Common myeloid progenitor, CD34-positive (primary cell): ENCODE data around the gene SPAG6.
A peak's percentile ranks its signal among the peaks of the same experiment; 100 is the strongest.
"Not testable (repeated sequence)": the region's sequence is repeated elsewhere in the genome, so short reads cannot be mapped to it uniquely, and the experiment has no call there.

Experiments used
- CTCF ChIA-PET: fragments of 350-600 bp; sonication (Branson Sonifier 250); formaldehyde crosslinking; loops from one replicate; lab custom pipeline; 2021; ENCODE audit warnings: antibody characterized with exemption; lab: Charles Lee
- POLR2A ChIA-PET: fragments of 350-600 bp; sonication (Branson Sonifier 250); formaldehyde crosslinking; loops from one replicate; lab custom pipeline; 2021; ENCODE audit warnings: antibody characterized with exemption; lab: Charles Lee
- DNase-seq, 3 donors: peaks; one replicate each; pipeline versions ENCODE4 v3.0.0 to v3.0.0-alpha.2; 2013
- H3K27ac ChIP-seq, 2 experiments: 1 replicate in 1 of 2; 2 replicates in 1 of 2; pipeline ENCODE4 v1.7.0; 2013; ENCODE audit warnings: inconsistent platforms in 2 of 2, low read length in 2 of 2, mild to moderate bottlenecking in 2 of 2, low read depth in 1 of 2, moderate library complexity in 1 of 2; ENCODE audit not compliant: severe bottlenecking in 2 of 2, insufficient read depth in 1 of 2, poor library complexity in 1 of 2
- H3K27me3 ChIP-seq, 5 experiments: replicated peaks in 2 of 5; 1 replicate in 3 of 5; 2 replicates in 2 of 5; pipeline versions ENCODE4 v1.6.1 to v1.7.0; 2013; ENCODE audit warnings: low read length in 4 of 5, mild to moderate bottlenecking in 2 of 5, moderate library complexity in 2 of 5, inconsistent platforms in 1 of 5; ENCODE audit not compliant: insufficient read depth in 5 of 5, control insufficient read depth in 4 of 5
- H3K36me3 ChIP-seq, 4 experiments: 1 replicate in 2 of 4; 2 replicates in 2 of 4; pipeline versions ENCODE4 v1.6.1 to v1.7.0; 2013; ENCODE audit warnings: low read length in 3 of 4, control low read depth in 1 of 4, mild to moderate bottlenecking in 1 of 4; ENCODE audit not compliant: control insufficient read depth in 4 of 4, insufficient read depth in 4 of 4
- H3K4me1 ChIP-seq, 4 experiments: 1 replicate in 3 of 4; 2 replicates in 1 of 4; pipeline versions ENCODE4 v1.6.1 to v1.7.1; 2013; ENCODE audit warnings: low read length in 3 of 4, mild to moderate bottlenecking in 3 of 4, control low read depth in 1 of 4, inconsistent platforms in 1 of 4, moderate library complexity in 1 of 4; ENCODE audit not compliant: control insufficient read depth in 4 of 4, insufficient read depth in 4 of 4; ENCODE audit errors: control extremely low read depth in 1 of 4
- H3K4me3 ChIP-seq, 7 experiments: 1 replicate in 4 of 7; 2 replicates in 3 of 7; pipeline versions ENCODE4 v1.5.1 to v1.7.0; 2013; ENCODE audit warnings: mild to moderate bottlenecking in 7 of 7, low read length in 6 of 7, moderate library complexity in 6 of 7, inconsistent platforms in 2 of 7, low read depth in 2 of 7, control low read depth in 1 of 7; ENCODE audit not compliant: insufficient read depth in 4 of 7, control insufficient read depth in 1 of 7; ENCODE audit errors: extremely low read depth in 1 of 7
- H3K9me3 ChIP-seq, 5 experiments: 1 replicate in 4 of 5; 2 replicates in 1 of 5; pipeline versions ENCODE4 v1.6.1 to v1.7.1; 2013; ENCODE audit warnings: low read length in 4 of 5, mild to moderate bottlenecking in 2 of 5, inconsistent platforms in 1 of 5, low read depth in 1 of 5, moderate library complexity in 1 of 5; ENCODE audit not compliant: control insufficient read depth in 4 of 5, insufficient read depth in 2 of 5; ENCODE audit errors: control extremely low read depth in 1 of 5
- WGBS: methylation state at CpG from one replicate; pipeline ENCODE4 v1.1.5; 2013; ENCODE audit not compliant: insufficient coverage; 5-methylcytosine and 5-hydroxymethylcytosine counted together

SPAG6 gene

DNA sequence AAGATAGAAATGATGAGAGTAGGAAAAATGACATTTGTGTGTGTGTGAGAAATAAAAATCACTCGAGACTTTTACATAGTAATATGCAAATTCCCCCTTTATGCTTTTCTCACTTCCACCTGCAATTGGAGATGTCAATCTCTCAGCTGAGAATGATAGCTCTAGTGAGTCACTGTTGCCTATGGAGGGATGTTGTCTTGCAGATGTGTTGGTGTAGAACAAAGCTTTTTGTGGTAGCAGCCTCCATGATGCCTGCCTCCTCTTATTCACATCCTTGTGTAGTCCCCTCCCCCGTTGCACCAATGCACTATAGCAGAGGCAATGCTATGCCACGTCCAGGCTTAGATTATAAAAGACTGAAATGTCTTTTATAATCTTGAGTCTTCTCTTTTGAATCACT, 33.8 kb downstream of the SPAG6 start:
- no peak overlapping the region for H3K27ac ChIP-seq
- no peak overlapping the region for H3K4me3 ChIP-seq
- ChIA-PET CTCF (interaction anchor here (1.1 to 1.4 kb wide), 2 partner anchors 7 to 25 kb away, joined by 3 to 4 read pairs; no protein-coding TSS in a partner anchor), POLR2A (no interaction called here)
- H3K9me3 ChIP-seq: no peaks in the 10 kb centered on the region
- no peaks in the 10 kb centered on the region for H3K27me3 ChIP-seq
- DNase-seq: peak in 1 of 3 donors; percentile 32
- H3K36me3 ChIP-seq: no peaks in the 10 kb centered on the region
- WGBS: no CpG with 5 or more reads among the region's 3 CpGs
- H3K4me1 ChIP-seq: peaks cover 0 to 6% (median 2%) of the 10 kb centered on the region in 4 experiments

DNA sequence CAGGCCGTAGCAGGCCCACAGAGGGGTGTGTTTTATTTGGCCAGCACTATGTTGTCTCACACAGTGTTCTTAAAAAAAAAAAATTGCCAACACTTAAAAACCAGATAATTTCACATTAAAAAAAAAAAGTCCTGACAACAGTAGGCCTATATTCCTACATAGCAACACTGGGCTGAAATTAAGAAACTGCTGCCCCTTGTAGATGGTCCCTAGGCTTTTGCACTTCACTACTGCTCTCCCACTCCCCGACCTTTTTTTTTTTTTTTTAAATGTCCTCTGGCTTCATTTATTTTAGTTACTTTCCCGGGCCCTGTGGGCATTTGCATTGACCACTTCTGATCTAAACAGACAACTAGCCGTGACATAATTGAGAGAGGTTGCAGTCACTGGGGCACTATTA, 36.0 kb downstream of the SPAG6 start:
- no peaks in the 10 kb centered on the region for H3K9me3 ChIP-seq
- no peak for DNase-seq
- H3K27me3 ChIP-seq: no peaks in the 10 kb centered on the region
- 88% methylated on average over 1 of the region's 4 CpGs for WGBS
- ChIA-PET CTCF (no interaction called here), POLR2A (no interaction called here)
- no peaks in the 10 kb centered on the region for H3K4me1 ChIP-seq
- H3K36me3 ChIP-seq: no peaks in the 10 kb centered on the region
- no peak overlapping the region for H3K27ac ChIP-seq
- no peak overlapping the region for H3K4me3 ChIP-seq

DNA sequence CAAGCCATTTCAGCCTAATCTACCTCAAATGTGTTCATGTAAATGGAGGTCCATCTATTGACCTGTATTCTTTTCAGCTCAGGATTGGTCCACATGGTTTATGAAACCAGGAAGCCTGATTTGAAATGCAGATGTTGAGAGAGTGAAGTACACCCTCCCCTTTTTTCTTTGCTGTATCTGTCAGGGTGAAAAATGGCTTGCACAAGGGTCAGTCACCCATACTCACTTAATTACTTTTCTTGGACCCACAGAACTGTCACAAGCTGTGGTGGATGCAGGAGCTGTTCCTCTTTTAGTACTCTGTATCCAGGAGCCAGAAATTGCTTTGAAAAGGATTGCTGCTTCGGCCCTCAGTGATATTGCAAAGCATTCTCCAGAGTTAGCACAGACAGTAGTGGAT, 41.2 kb downstream of the SPAG6 start:
- ChIA-PET CTCF (interaction anchor here (0.8 kb wide), 1 partner anchor 8 kb away, joined by 3 read pairs; no protein-coding TSS in a partner anchor), POLR2A (no interaction called here)
- WGBS: 86% methylated on average over 1 of the region's 1 CpG

DNA sequence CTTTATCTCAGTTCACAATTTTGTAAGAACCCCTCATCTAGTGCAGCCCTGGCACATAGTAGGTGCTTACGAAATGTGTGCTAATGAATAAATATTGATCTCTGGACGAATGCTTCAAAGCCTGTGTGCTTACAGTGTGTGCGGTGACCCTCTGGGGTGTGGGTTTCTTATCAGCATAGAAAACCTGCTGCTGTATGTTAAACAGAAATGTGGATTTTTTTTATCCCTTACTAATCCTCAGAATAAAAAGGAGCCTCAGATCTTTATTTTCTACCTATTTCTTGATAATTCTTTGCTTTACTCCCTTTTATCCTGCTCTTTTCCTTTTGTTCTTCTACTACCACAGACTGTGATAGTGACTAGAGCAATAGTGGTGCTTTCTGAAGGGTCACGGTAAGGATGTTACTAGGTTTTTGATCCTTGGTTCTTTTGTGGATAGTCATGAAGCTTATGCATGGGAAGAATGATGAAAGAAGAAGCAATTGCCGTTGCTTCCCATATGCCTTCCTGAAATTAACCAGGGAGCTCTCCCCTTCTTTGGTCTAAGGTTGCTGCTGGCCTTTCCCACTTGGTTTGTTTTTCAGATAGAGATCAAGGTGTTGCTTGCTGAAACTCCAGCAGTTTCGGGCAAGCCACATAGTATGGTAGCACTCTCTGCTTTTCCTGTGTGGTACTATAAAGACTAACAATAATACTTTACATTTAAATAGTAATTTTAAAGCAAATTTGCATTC, 44.7 kb downstream of the SPAG6 start:
- no peak overlapping the region for H3K27ac ChIP-seq
- H3K36me3 ChIP-seq: no peaks in the 10 kb centered on the region
- CTCF ChIA-PET: interaction anchor here (0.7 kb wide), 1 partner anchor 45 kb away, joined by 4 read pairs; the partner anchor contains the start of gene SPAG6
- H3K9me3 ChIP-seq: no peaks in the 10 kb centered on the region
- no peaks in the 10 kb centered on the region for H3K4me1 ChIP-seq
- 52% methylated on average over 2 of the region's 6 CpGs for WGBS
- H3K4me3 ChIP-seq: no peak overlapping the region
- H3K27me3 ChIP-seq: no peaks in the 10 kb centered on the region
- DNase-seq: peak; percentile 29 to 68 (median 45)
- POLR2A ChIA-PET: no interaction called here

More for the DNA sequence above, 41.2 kb downstream of the SPAG6 start:
- Histone ChIP-seq H3K9me3 (no peaks in the 10 kb centered on the region), H3K27me3 (no peaks in the 10 kb centered on the region), H3K27ac (no peak overlapping the region), H3K36me3 (no peaks in the 10 kb centered on the region), H3K4me1 (no peaks in the 10 kb centered on the region), H3K4me3 (no peak overlapping the region)
- peak in 1 of 3 donors; percentile 40 for DNase-seq

DNA sequence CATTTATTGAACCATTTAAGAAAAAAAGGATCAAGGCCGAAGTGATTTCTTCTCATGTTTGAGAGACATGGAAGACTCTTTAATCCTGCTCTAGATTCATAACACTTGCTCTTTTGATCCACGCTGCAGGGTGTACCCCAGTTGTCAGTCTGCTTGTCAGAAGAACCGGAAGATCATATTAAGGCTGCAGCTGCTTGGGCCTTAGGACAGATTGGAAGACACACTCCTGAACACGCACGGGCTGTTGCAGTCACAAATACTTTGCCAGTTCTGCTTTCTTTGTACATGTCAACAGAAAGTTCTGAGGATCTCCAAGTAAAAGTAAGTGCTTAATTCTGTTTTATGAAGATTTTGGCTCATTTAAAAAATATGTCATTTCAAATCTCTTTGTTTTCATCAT, 46.3 kb downstream of the SPAG6 start:
- CTCF ChIA-PET: no interaction called here
- DNase-seq: no peak
- POLR2A ChIA-PET: interaction anchor here (0.7 kb wide), 1 partner anchor 19 kb away, joined by 3 read pairs; no protein-coding TSS in a partner anchor
- no peaks in the 10 kb centered on the region for H3K27me3 ChIP-seq
- no peak overlapping the region for H3K27ac ChIP-seq
- no peaks in the 10 kb centered on the region for H3K36me3 ChIP-seq
- H3K4me1 ChIP-seq: no peaks in the 10 kb centered on the region
- H3K9me3 ChIP-seq: no peaks in the 10 kb centered on the region
- no peak overlapping the region for H3K4me3 ChIP-seq
- 97% methylated on average over 5 of the region's 5 CpGs for WGBS

DNA sequence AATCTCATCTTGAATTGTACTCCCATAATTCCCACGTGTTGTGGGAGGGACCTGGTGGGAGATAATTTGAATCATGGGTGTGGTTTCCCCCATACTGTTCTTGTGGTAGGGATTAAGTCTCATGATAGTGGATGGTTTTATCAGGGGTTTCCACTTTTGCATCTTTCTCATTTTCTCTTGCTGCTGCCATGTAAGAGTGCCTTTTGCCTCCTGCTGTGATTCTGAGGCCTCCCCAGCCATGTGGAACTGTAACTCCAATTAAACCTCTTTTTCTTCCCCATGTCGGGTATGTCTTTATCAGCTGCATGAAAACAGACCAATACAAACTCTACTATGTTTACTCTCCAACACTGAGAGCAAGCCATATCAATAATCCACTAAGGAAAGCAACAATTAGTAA, 50.9 kb downstream of the SPAG6 start:
- DNase-seq, H3K27me3 ChIP-seq, POLR2A ChIA-PET, H3K9me3 ChIP-seq, H3K27ac ChIP-seq, H3K4me1 ChIP-seq, H3K4me3 ChIP-seq, H3K36me3 ChIP-seq: not testable (repeated sequence)
- WGBS: no CpG with 5 or more reads among the region's 2 CpGs
- CTCF ChIA-PET: interaction anchor here (0.7 kb wide), 1 partner anchor 28 kb away, joined by 3 read pairs; no protein-coding TSS in a partner anchor

DNA sequence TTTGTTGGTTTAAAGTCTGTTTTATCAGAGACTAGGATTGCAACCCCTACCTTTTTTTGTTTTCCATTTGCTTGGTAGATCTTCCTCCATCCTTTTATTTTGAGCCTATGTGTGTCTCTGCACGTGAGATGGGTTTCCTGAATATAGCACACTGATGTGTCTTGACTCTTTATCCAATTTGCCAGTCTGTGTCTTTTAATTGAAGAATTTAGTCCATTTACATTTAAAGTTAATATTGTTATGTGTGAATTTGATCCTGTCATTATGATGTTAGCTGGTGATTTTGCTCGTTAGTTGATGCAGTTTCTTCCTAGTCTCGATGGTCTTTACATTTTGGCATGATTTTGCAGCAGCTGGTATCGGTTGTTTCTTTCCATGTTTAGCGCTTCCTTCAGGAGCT, 61.6 kb downstream of the SPAG6 start:
- POLR2A ChIA-PET, H3K36me3 ChIP-seq, DNase-seq, H3K4me1 ChIP-seq, H3K4me3 ChIP-seq, CTCF ChIA-PET, H3K9me3 ChIP-seq, H3K27ac ChIP-seq, H3K27me3 ChIP-seq: not testable (repeated sequence)
- WGBS: no CpG with 5 or more reads among the region's 5 CpGs
